Heart left ventricle (tissue), 16 donors: ENCODE measurements around the gene TYR. TPM values are rescaled to one million over a fixed set of nuclear protein-coding genes. Genes with fewer than 3 reads are reported as not detected.

Experiments
- ATAC-seq, 4 donors: fragments of 200-7000 bp; cut with Tn5 transposase; one replicate each; pipeline ENCODE4 v1.9.1; 2020 to 2022; ENCODE audit warnings: moderate library complexity in 4 of 4, mild to moderate bottlenecking in 3 of 4, moderate number of reproducible peaks in 1 of 4
- DNase-seq, 5 donors: peaks; one replicate each; pipeline ENCODE4 v3.0.0-alpha.2; 2020
- H3K27ac ChIP-seq, 12 donors: fragments of 200-600 bp; sonication (generic) in 4 of 12; one replicate each; pipeline versions ENCODE4 v1.5.0 to v1.8.0; 2016 to 2022; ENCODE audit warnings: mild to moderate bottlenecking in 2 of 12
- H3K27me3 ChIP-seq, 9 donors: fragments of 200-600 bp; sonication (generic) in 2 of 9; one replicate each; pipeline versions ENCODE4 v1.5.1 to v1.8.0; 2016 to 2022; ENCODE audit warnings: mild to moderate bottlenecking in 3 of 9
- H3K36me3 ChIP-seq, 9 donors: fragments of 200-600 bp; sonication (generic) in 2 of 9; one replicate each; pipeline versions ENCODE4 v1.5.0 to v1.8.0; 2018 to 2022; ENCODE audit warnings: mild to moderate bottlenecking in 2 of 9
- H3K4me1 ChIP-seq, 12 donors: fragments of 200-600 bp; sonication (generic) in 4 of 12; one replicate each; pipeline versions ENCODE4 v1.5.0 to v1.8.0; 2016 to 2022; ENCODE audit warnings: mild to moderate bottlenecking in 3 of 12
- H3K4me3 ChIP-seq, 12 donors: fragments of 200-600 bp; sonication (generic) in 4 of 12; one replicate each; pipeline versions ENCODE4 v1.5.0 to v1.8.0; 2017 to 2022; ENCODE audit warnings: mild to moderate bottlenecking in 9 of 12, moderate library complexity in 4 of 12
- H3K9me3 ChIP-seq, 12 donors: fragments of 200-600 bp; sonication (generic) in 4 of 12; one replicate each; pipeline versions ENCODE4 v1.5.0 to v1.8.0; 2016 to 2022; ENCODE audit warnings: mild to moderate bottlenecking in 1 of 12
- POLR2A ChIP-seq, 2 donors: fragments of 450-650 bp; IDR thresholded peaks; one replicate each; pipeline ENCODE4 v1.6.1; 2017; ENCODE audit warnings: antibody characterized with exemption in 2 of 2, mild to moderate bottlenecking in 2 of 2, moderate library complexity in 2 of 2
- WGBS, 4 donors: extraction: QIAGEN DNeasy Blood & Tissue Kit in 2 of 4; methylation state at CpG; one replicate each; pipeline versions ENCODE4 v1.1.5 to v1.1.7; 2013 to 2018; 5-methylcytosine and 5-hydroxymethylcytosine counted together
- intact Hi-C, 10 donors: fragments of 100-400 bp; cut with DNase I; formaldehyde crosslinking; loops; one replicate each; pipeline versions ENCODE4 v1.11.1 to v1.14.2; 2022
- polyA plus RNA-seq, 2 donors: library from polyadenylated mRNA; stranded (reverse); fragments of 200-250 nt; gene quantifications; one replicate each; pipeline ENCODE4 v1.2.3, GENCODE V29; 2013
- total RNA-seq, 9 donors: library from RNA; depleted of rRNA in 2 of 9; stranded (reverse); fragments of >200 nt in 2 of 9; fragmentation: NEBNext Ultra II Directional in 3 of 9; extraction: Animal tissue kit (Norgen Biotek cat#: 25700) in 3 of 9; gene quantifications; one replicate each; pipeline versions ENCODE4 v1.1.0 to v1.2.4, GENCODE V29; 2016 to 2023
- TF ChIP-seq, protein P1 (sequence below), 12 donors: fragments of 200-600 bp; sonication (generic) in 4 of 12; IDR thresholded peaks; one replicate each; pipeline versions ENCODE4 v1.5.0 to v1.8.0; 2018 to 2022; ENCODE audit warnings: antibody characterized with exemption in 12 of 12, mild to moderate bottlenecking in 5 of 12
- donor health status: ischemic (EF 13 %, LVEDD 7.1; RV severe dilation, severe dysfunction).
- donor health status: healthy with polysubstance abuse.
- donor health status: DM: no; HTN: yes; CAD: no.
- donor health status: DM: no; HTN: no; CAD: no.
- donor health status: ischemic (EF 25% LVEDD 6.9; RV normal size, moderate dysfunction).
- donor health status: ischemic (EF 25% LVEDD 5.7; RV mildly dilated, moderate dysfunction).
- donor health status: healthy.
- donor health status: DM: yes; HTN: yes; CAD: no.
- donor health status: ischemic (EF 35%, LVEDD 5.7; RV mildly dilated, moderate dysfunction).
- donor health status: nonischemic (EF 11% LVEDD 7.7; RV severe dilation, severe dysfunction).
- donor health status: DM: yes; HTN: yes; CAD: no.
- donor health status: PGD.
- donor health status: ischemic (EF 29% LVEDD 5.4; RV normal size, mild dysfunction).
- donor health status: nonischemic (EF 23%, LVEDD 6.1; RV moderate dilation, normal function).

Gene TYR
- total and polyA plus RNA-seq, 11 donors = not detected

GRCh38 chr11:89189776-89190175, 12.1 kb downstream of the TYR start:
- DNase-seq (no peak), ATAC-seq (no peak)
- H3K4me3 ChIP-seq = no peak overlapping the region
- 83 to 90% (median 86%) methylated on average over 2 of the region's 2 CpGs for WGBS, 4 donors
- H3K4me1 ChIP-seq = no peaks in the 10 kb centered on the region
- H3K27me3 ChIP-seq = no peaks in the 10 kb centered on the region
- no peak for TF ChIP-seq POLR2A (IDR thresholded peaks at IDR 0.05)
- TF ChIP-seq, protein P1, sequence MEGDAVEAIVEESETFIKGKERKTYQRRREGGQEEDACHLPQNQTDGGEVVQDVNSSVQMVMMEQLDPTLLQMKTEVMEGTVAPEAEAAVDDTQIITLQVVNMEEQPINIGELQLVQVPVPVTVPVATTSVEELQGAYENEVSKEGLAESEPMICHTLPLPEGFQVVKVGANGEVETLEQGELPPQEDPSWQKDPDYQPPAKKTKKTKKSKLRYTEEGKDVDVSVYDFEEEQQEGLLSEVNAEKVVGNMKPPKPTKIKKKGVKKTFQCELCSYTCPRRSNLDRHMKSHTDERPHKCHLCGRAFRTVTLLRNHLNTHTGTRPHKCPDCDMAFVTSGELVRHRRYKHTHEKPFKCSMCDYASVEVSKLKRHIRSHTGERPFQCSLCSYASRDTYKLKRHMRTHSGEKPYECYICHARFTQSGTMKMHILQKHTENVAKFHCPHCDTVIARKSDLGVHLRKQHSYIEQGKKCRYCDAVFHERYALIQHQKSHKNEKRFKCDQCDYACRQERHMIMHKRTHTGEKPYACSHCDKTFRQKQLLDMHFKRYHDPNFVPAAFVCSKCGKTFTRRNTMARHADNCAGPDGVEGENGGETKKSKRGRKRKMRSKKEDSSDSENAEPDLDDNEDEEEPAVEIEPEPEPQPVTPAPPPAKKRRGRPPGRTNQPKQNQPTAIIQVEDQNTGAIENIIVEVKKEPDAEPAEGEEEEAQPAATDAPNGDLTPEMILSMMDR (IDR thresholded peaks at IDR 0.05) = no peak
- intact Hi-C loops = no loop called here
- no peaks in the 10 kb centered on the region for H3K36me3 ChIP-seq
- no peak overlapping the region for H3K27ac ChIP-seq
- no peaks in the 10 kb centered on the region for H3K9me3 ChIP-seq

DNA sequence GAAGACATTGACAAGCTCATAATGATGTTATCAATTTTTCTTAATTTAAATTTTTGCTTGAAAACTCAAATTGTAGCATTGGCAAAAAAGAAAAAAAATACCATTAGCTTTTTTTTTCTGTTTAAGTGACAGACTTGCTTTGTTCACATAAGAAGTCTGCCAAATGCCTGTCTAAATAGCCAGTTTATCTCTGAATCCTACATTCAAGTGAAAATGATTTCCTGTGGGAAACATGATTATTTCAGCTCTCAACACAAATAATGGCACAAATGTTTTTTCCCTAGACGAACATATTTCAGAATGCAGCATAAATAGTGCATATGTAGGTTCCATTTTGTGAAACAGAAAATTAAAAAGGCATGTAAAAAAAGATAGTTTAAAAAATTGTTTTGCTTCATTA, 23.5 kb downstream of the TYR start:
- no peak for DNase-seq
- Histone ChIP-seq H3K36me3 (no peaks in the 10 kb centered on the region), H3K4me3 (no peak overlapping the region), H3K4me1 (no peaks in the 10 kb centered on the region), H3K27ac (no peak overlapping the region), H3K9me3 (peaks cover 0 to 2% (median 0%) of the 10 kb centered on the region in 12 donors), H3K27me3 (no peaks in the 10 kb centered on the region)
- intact Hi-C loops = no loop called here
- TF ChIP-seq, protein P1 (IDR thresholded peaks at IDR 0.05) = no peak
- no peak for TF ChIP-seq POLR2A (IDR thresholded peaks at IDR 0.05)
- 34 to 51% (median 47%) methylated on average over 1 of the region's 1 CpG for WGBS, 4 donors
- no peak for ATAC-seq

- TF ChIP-seq, protein P1 (IDR thresholded peaks at IDR 0.05) = no peak
- TF ChIP-seq POLR2A (IDR thresholded peaks at IDR 0.05) = no peak
- ATAC-seq = no peak
- H3K4me1 ChIP-seq = no peaks in the 10 kb centered on the region
- H3K4me3 ChIP-seq = no peak overlapping the region
- no peaks in the 10 kb centered on the region for H3K36me3 ChIP-seq
- H3K27me3 ChIP-seq = no peaks in the 10 kb centered on the region
- no peak overlapping the region for H3K27ac ChIP-seq
- H3K9me3 ChIP-seq = peaks cover 0 to 2% (median 0%) of the 10 kb centered on the region in 12 donors
- intact Hi-C loops = no loop called here
- no peak for DNase-seq
Observed at GRCh38 chr11:89203814-89204213, 26.1 kb downstream of the TYR start.

DNA sequence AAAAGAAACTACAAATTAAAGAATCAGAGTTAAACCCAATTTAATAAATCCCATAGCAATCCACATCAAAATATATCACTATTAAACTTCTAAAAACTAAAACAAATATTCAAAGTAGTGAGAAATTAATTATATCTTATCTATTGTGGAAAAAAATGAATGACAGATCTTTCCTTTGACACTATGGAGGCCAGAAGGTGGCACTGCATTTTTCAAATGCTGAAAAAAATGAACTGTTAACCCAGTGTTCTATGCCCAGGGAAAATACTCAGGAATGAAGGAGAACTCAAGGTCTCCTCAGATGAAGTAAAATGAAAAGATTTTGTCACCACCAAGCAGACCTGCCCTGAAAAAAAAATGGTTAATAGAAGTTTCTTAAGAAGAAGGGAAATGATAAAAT, 27.7 kb downstream of the TYR start:
- ATAC-seq = no peak
- H3K4me1 ChIP-seq = no peaks in the 10 kb centered on the region
- H3K36me3 ChIP-seq = no peaks in the 10 kb centered on the region
- intact Hi-C loops = no loop called here
- peaks cover 0 to 2% (median 0%) of the 10 kb centered on the region in 12 donors for H3K9me3 ChIP-seq
- no peak for DNase-seq
- no peak overlapping the region for H3K27ac ChIP-seq
- TF ChIP-seq, protein P1 (IDR thresholded peaks at IDR 0.05) = no peak
- no peak for TF ChIP-seq POLR2A (IDR thresholded peaks at IDR 0.05)
- H3K4me3 ChIP-seq = no peak overlapping the region
- no peaks in the 10 kb centered on the region for H3K27me3 ChIP-seq
